CD14-positive monocyte (primary cell): ENCODE data around the gene SLC25A36. TPM values are rescaled to one million over a fixed set of nuclear protein-coding genes. Genes with fewer than 3 reads are reported as not detected.

ENCODE experiments used
- DNase-seq, 3 donors: peaks; one replicate each; pipeline ENCODE4 v3.0.0-alpha.2; 2011 to 2022
- H2AFZ ChIP-seq: 2 replicates; pipeline ENCODE4 v1.6.0; 2012; ENCODE audit warnings: mild to moderate bottlenecking, low read depth, low read length, inconsistent platforms; ENCODE audit not compliant: insufficient read depth, poor library complexity, severe bottlenecking
- H3K27ac ChIP-seq, 2 donors: 1 replicate in 1 of 2; 2 replicates in 1 of 2; pipeline ENCODE4 v1.5.1; 2012 to 2013; ENCODE audit warnings: low read length in 2 of 2, control low read depth in 1 of 2, inconsistent platforms in 1 of 2, low read depth in 1 of 2, mild to moderate bottlenecking in 1 of 2
- H3K27me3 ChIP-seq, 2 donors: one replicate each; pipeline versions ENCODE4 v1.6.0 to v1.6.1; 2011 to 2013; ENCODE audit warnings: low read length in 2 of 2; ENCODE audit not compliant: control insufficient read depth in 2 of 2, insufficient read depth in 2 of 2
- H3K36me3 ChIP-seq, 2 donors: replicated peaks in 1 of 2; 1 replicate in 1 of 2; 2 replicates in 1 of 2; pipeline versions ENCODE4 v1.5.1 to v1.6.1; 2012 to 2013; ENCODE audit warnings: low read length in 2 of 2, control low read depth in 1 of 2, inconsistent platforms in 1 of 2, mild to moderate bottlenecking in 1 of 2; ENCODE audit not compliant: insufficient read depth in 2 of 2, control insufficient read depth in 1 of 2
- H3K4me1 ChIP-seq, 2 donors: 1 replicate in 1 of 2; 2 replicates in 1 of 2; pipeline versions ENCODE4 v1.5.1 to v1.6.1; 2012 to 2013; ENCODE audit warnings: low read length in 2 of 2, control low read depth in 1 of 2, inconsistent platforms in 1 of 2, mild to moderate bottlenecking in 1 of 2, moderate library complexity in 1 of 2; ENCODE audit not compliant: insufficient read depth in 2 of 2, control insufficient read depth in 1 of 2
- H3K4me2 ChIP-seq: replicated peaks from 2 replicates; pipeline ENCODE3; 2012; ENCODE audit warnings: low read length, moderate library complexity, mild to moderate bottlenecking; ENCODE audit not compliant: poor library complexity, severe bottlenecking; ENCODE audit errors: extremely low read depth
- H3K4me3 ChIP-seq, 3 experiments: fragments of 200-600 bp in 1 of 3; sonication (generic) in 1 of 3; replicated peaks in 1 of 3; 1 replicate in 2 of 3; 2 replicates in 1 of 3; pipeline ENCODE4 v1.5.1; 2011 to 2013; ENCODE audit warnings: low read length in 3 of 3, mild to moderate bottlenecking in 3 of 3, control low read depth in 2 of 3, low read depth in 2 of 3, inconsistent platforms in 1 of 3, moderate library complexity in 1 of 3
- H3K79me2 ChIP-seq: 2 replicates; pipeline ENCODE4 v1.6.0; 2012; ENCODE audit warnings: mild to moderate bottlenecking, control low read depth, inconsistent platforms, low read length, moderate library complexity; ENCODE audit not compliant: insufficient read depth
- H3K9ac ChIP-seq: 2 replicates; pipeline ENCODE4 v1.6.0; 2017; ENCODE audit warnings: low read length, mild to moderate bottlenecking; ENCODE audit not compliant: insufficient read depth, poor library complexity, severe bottlenecking
- H3K9me3 ChIP-seq, 2 donors: replicated peaks in 1 of 2; 1 replicate in 1 of 2; 2 replicates in 1 of 2; pipeline versions ENCODE4 v1.5.1 to v1.6.1; 2012 to 2013; ENCODE audit warnings: low read length in 2 of 2, control low read depth in 1 of 2; ENCODE audit not compliant: control insufficient read depth in 1 of 2, insufficient read depth in 1 of 2
- H4K20me1 ChIP-seq: 2 replicates; pipeline ENCODE4 v1.6.0; 2012; ENCODE audit warnings: mild to moderate bottlenecking, low read length, control low read depth, moderate library complexity; ENCODE audit not compliant: insufficient read depth
- H3K27ac Mint-ChIP-seq, 7 donors: one replicate each; pipeline ENCODE4 v1.8.0; 2020; ENCODE audit warnings: mild to moderate bottlenecking in 7 of 7, mixed read lengths in 7 of 7, moderate library complexity in 6 of 7, inconsistent platforms in 2 of 7
- H3K27me3 Mint-ChIP-seq, 3 donors: one replicate each; pipeline ENCODE4 v1.8.0; 2021 to 2022; ENCODE audit warnings: low read depth in 3 of 3, mild to moderate bottlenecking in 3 of 3, mixed read lengths in 3 of 3, moderate library complexity in 3 of 3, inconsistent platforms in 1 of 3
- H3K36me3 Mint-ChIP-seq, 2 donors: one replicate each; pipeline ENCODE4 v1.8.0; 2020; ENCODE audit warnings: mixed read lengths in 2 of 2, inconsistent platforms in 1 of 2, mild to moderate bottlenecking in 1 of 2
- H3K4me1 Mint-ChIP-seq: one replicate; pipeline ENCODE4 v1.8.0; 2020; ENCODE audit warnings: mild to moderate bottlenecking, mixed read lengths
- H3K4me3 Mint-ChIP-seq, 2 donors: one replicate each; pipeline ENCODE4 v1.8.0; 2020; ENCODE audit warnings: mild to moderate bottlenecking in 2 of 2, mixed read lengths in 2 of 2, moderate library complexity in 1 of 2
- H3K9me3 Mint-ChIP-seq, 7 donors: one replicate each; pipeline ENCODE4 v1.8.0; 2020 to 2022; ENCODE audit warnings: mixed read lengths in 7 of 7, mild to moderate bottlenecking in 6 of 7, moderate library complexity in 6 of 7, inconsistent platforms in 2 of 7
- WGBS: methylation state at CpG from one replicate; pipeline ENCODE4 v1.1.5; 2013; ENCODE audit warnings: missing lambda C conversion rate; ENCODE audit not compliant: insufficient coverage; 5-methylcytosine and 5-hydroxymethylcytosine counted together
- intact Hi-C, 2 donors: fragments of 100-400 bp; cut with micrococcal nuclease; formaldehyde crosslinking; loops; one replicate each; pipeline versions ENCODE4 v1.15.0 to v1.15.1; 2023
- polyA plus RNA-seq, 3 donors: library from polyadenylated mRNA; depleted of rRNA in 1 of 3; unstranded in 2 of 3; stranded (reverse) in 1 of 3; fragments of 300-500 nt in 2 of 3; fragments of >200 nt in 1 of 3; fragmentation: Illumina TruSeq in 2 of 3; gene quantifications; 1 replicate in 2 of 3; 2 replicates in 1 of 3; pipeline ENCODE4 v1.2.3, GENCODE V29; 2012 to 2021
- TF ChIP-seq, protein P1 (sequence below): fragments of 200-600 bp; IDR thresholded peaks from one replicate; pipeline ENCODE4 v1.8.0; 2022; ENCODE audit warnings: antibody characterized with exemption, mild to moderate bottlenecking

Gene SLC25A36
- polyA plus RNA-seq, 3 donors = 20.4 to 30.3 (median 20.6) TPM

- Histone ChIP-seq H3K36me3 (peaks cover 11 to 26% of the 10 kb centered on the region in 2 donors), H3K27me3 (no peaks in the 10 kb centered on the region), H3K27ac (no peak overlapping the region), H2AFZ (no peak overlapping the region), H3K9me3 (no peaks in the 10 kb centered on the region), H3K9ac (no peak overlapping the region), H3K4me1 (no peaks in the 10 kb centered on the region), H3K4me3 (no peak overlapping the region), H3K79me2 (peaks cover 64% of the 10 kb centered on the region), H3K4me2 (no peak overlapping the region), H4K20me1 (peaks cover 44% of the 10 kb centered on the region)
- Mint-ChIP-seq H3K27me3 (no peaks in the 10 kb centered on the region), H3K9me3 (no peaks in the 10 kb centered on the region), H3K27ac (peak overlapping the region in 2 of 7 donors; percentile 32 to 44), H3K4me1 (peaks cover 9% of the 10 kb centered on the region), H3K4me3 (no peak overlapping the region), H3K36me3 (peaks cover 27 to 28% of the 10 kb centered on the region in 2 donors)
- WGBS = 89% methylated on average over 1 of the region's 3 CpGs
- intact Hi-C loops = no loop called here
- no peak for DNase-seq
- TF ChIP-seq, protein P1, sequence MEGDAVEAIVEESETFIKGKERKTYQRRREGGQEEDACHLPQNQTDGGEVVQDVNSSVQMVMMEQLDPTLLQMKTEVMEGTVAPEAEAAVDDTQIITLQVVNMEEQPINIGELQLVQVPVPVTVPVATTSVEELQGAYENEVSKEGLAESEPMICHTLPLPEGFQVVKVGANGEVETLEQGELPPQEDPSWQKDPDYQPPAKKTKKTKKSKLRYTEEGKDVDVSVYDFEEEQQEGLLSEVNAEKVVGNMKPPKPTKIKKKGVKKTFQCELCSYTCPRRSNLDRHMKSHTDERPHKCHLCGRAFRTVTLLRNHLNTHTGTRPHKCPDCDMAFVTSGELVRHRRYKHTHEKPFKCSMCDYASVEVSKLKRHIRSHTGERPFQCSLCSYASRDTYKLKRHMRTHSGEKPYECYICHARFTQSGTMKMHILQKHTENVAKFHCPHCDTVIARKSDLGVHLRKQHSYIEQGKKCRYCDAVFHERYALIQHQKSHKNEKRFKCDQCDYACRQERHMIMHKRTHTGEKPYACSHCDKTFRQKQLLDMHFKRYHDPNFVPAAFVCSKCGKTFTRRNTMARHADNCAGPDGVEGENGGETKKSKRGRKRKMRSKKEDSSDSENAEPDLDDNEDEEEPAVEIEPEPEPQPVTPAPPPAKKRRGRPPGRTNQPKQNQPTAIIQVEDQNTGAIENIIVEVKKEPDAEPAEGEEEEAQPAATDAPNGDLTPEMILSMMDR = no peak
Measured at GRCh38 chr3:140955645-140956044, 14.0 kb downstream of the SLC25A36 start.

DNA sequence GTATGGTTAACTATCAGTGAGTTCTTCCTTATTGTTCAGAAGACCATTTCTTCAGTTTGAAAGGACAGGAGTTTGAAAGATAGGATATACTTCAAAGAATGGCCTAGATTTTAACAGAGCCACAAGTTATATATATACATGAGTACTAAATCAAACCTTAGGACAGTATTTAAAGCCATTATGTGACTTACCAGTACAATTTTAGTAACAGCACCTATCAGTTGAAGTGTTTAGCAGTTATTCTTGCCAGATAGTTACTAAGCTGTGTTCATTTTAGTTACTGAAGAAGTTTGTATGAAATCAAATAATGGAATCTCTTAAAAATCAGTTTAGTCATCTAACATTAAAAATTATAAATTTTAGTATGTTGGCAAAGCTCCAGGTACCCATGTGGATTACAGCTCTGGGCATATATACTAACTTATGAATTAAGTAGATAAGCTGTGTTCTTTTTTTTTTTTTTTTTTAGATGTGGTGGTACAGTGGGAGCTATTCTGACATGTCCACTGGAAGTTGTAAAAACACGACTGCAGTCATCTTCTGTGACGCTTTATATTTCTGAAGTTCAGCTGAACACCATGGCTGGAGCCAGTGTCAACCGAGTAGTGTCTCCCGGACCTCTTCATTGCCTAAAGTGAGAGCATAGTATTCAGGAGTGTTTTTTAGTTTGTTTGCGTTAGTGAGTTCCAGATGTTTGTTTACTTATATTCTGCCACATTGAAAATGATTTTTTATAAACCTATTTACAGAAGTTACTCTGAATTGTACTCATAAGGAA, 14.6 kb downstream of the SLC25A36 start:
- Histone ChIP-seq H3K27me3 (no peaks in the 10 kb centered on the region), H3K4me1 (no peaks in the 10 kb centered on the region), H3K9me3 (no peaks in the 10 kb centered on the region), H3K9ac (no peak overlapping the region), H2AFZ (no peak overlapping the region), H3K4me3 (no peak overlapping the region), H3K4me2 (no peak overlapping the region), H3K79me2 (peaks cover 58% of the 10 kb centered on the region), H4K20me1 (peaks cover 38% of the 10 kb centered on the region), H3K27ac (no peak overlapping the region), H3K36me3 (peaks cover 11 to 32% of the 10 kb centered on the region in 2 donors)
- Mint-ChIP-seq H3K27ac (peak overlapping the region in 2 of 7 donors; percentile 20 to 44), H3K27me3 (no peaks in the 10 kb centered on the region), H3K4me3 (no peak overlapping the region), H3K4me1 (peaks cover 5% of the 10 kb centered on the region), H3K36me3 (peaks cover 32 to 33% of the 10 kb centered on the region in 2 donors), H3K9me3 (no peaks in the 10 kb centered on the region)
- DNase-seq = no peak
- TF ChIP-seq, protein P1 = no peak
- intact Hi-C loops = no loop called here
- WGBS = 100% methylated on average over 2 of the region's 5 CpGs
